ENCODE results near the gene HCN2. TPM values are rescaled to one million over a fixed set of nuclear protein-coding genes. Genes with fewer than 3 reads are reported as not detected.
"Not testable (repeated sequence)": the region's sequence is repeated elsewhere in the genome, so short reads cannot be mapped to it uniquely, and the experiment has no call there.

Gene HCN2
- total RNA-seq, 2 experiments from 2014 or later = 0.18 TPM

DNA sequence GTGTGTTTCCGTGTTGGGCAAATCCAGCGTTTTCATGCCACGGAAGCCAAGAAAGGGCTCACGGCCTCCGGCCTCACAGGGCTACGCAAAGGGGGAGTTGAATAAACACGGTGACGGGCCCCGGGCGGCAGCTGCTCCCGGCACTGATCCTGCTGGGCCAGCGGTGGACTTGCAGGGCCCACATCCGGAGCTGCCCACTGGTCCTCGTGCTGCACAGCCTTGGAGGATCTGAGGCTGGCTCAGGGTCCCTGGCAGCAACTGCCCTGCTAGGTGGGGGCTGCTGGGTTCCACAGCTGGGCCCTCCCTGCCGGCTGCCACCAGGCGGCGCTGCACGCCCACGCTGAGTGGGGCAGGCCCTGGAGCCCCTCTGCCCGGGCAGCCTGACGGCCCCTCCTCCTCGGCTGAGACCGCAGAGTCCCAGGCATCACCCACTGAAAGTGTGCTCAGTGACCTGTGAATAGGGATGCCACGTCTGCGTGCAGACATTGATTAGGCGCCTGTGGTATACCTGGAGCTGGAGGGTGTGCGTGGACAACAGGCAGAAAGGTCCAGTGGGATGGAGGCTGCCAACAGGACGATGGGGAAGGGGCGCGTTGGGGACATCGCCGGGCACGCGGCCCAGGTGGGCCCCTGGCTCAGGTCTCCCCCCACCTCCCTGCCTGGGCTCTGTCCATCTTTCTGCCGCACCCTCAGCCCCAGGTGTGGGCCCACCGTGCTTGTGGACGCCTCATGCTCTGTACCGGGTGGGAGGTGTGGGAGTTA, 5.3 kb upstream of the HCN2 start:
- intact Hi-C loops (cut with micrococcal nuclease) = loop anchor here (10.0 kb wide), 1 partner anchor 150 kb away; no protein-coding TSS in a partner anchor
- DNase-seq (peak; percentile 69), ATAC-seq (peak; percentile 69)
- H3K27me3 Mint-ChIP-seq = peaks cover 10% of the 10 kb centered on the region
- peaks cover 7% of the 10 kb centered on the region for H3K36me3 Mint-ChIP-seq (ENCODE audit: low read depth)
- CTCF ChIA-PET = interaction anchor here (0.6 to 3.1 kb wide), 19 partner anchors 8 to 385 kb away, joined by 3 to 12 read pairs (median 4); partner anchors contain the start of genes BSG, CDC34 and POLRMT
- POLR2A ChIA-PET = interaction anchor here (0.9 to 2.1 kb wide), 2 partner anchors 10 to 12 kb away, joined by 3 to 7 read pairs; partner anchors contain the start of gene BSG
- H3K9me3 Mint-ChIP-seq = no peaks in the 10 kb centered on the region
- H3K4me3 Mint-ChIP-seq = no peak overlapping the region
- TF ChIP-seq CTCF (IDR thresholded peaks at IDR 0.05) = peak; percentile 98
- peaks cover 5% of the 10 kb centered on the region for H3K4me1 Mint-ChIP-seq (ENCODE audit: low read depth)
- H3K27ac Mint-ChIP-seq = no peak overlapping the region

GRCh38 chr19:585146-585545, 4.5 kb upstream of the HCN2 start:
- not testable (repeated sequence) for H3K4me1 Mint-ChIP-seq (ENCODE audit: low read depth); DNase-seq; H3K4me3 Mint-ChIP-seq; H3K27me3 Mint-ChIP-seq; ATAC-seq; H3K9me3 Mint-ChIP-seq; H3K36me3 Mint-ChIP-seq (ENCODE audit: low read depth); H3K27ac Mint-ChIP-seq
- intact Hi-C loops (cut with micrococcal nuclease) = loop anchor here (10.0 kb wide), 1 partner anchor 150 kb away; no protein-coding TSS in a partner anchor
- POLR2A ChIA-PET = interaction anchor here (0.6 to 1.8 kb wide), 2 partner anchors 10 to 24 kb away, joined by 3 to 8 read pairs; no protein-coding TSS in a partner anchor
- CTCF ChIA-PET = interaction anchor here (1.0 to 3.1 kb wide), 7 partner anchors 9 to 152 kb away, joined by 3 to 12 read pairs (median 3); no protein-coding TSS in a partner anchor

- Mint-ChIP-seq H3K4me3 (no peak overlapping the region), H3K4me1 (ENCODE audit: low read depth) (peaks cover 5% of the 10 kb centered on the region), H3K27ac (no peak overlapping the region), H3K36me3 (ENCODE audit: low read depth) (peaks cover 7% of the 10 kb centered on the region), H3K27me3 (peaks cover 11% of the 10 kb centered on the region), H3K9me3 (no peaks in the 10 kb centered on the region)
- ATAC-seq (no peak), DNase-seq (no peak)
- ChIA-PET POLR2A (interaction anchor here (0.6 to 1.8 kb wide), 2 partner anchors 11 to 24 kb away, joined by 3 to 8 read pairs; no protein-coding TSS in a partner anchor), CTCF (interaction anchor here (1.0 to 3.1 kb wide), 5 partner anchors 9 to 152 kb away, joined by 3 to 12 read pairs (median 3); no protein-coding TSS in a partner anchor)
- intact Hi-C loops (cut with micrococcal nuclease) = loop anchor here (10.0 kb wide), 1 partner anchor 149 kb away; no protein-coding TSS in a partner anchor
- TF ChIP-seq CTCF (IDR thresholded peaks at IDR 0.05) = no peak
Measured at GRCh38 chr19:585551-586110, 4.0 kb upstream of the HCN2 start.

DNA sequence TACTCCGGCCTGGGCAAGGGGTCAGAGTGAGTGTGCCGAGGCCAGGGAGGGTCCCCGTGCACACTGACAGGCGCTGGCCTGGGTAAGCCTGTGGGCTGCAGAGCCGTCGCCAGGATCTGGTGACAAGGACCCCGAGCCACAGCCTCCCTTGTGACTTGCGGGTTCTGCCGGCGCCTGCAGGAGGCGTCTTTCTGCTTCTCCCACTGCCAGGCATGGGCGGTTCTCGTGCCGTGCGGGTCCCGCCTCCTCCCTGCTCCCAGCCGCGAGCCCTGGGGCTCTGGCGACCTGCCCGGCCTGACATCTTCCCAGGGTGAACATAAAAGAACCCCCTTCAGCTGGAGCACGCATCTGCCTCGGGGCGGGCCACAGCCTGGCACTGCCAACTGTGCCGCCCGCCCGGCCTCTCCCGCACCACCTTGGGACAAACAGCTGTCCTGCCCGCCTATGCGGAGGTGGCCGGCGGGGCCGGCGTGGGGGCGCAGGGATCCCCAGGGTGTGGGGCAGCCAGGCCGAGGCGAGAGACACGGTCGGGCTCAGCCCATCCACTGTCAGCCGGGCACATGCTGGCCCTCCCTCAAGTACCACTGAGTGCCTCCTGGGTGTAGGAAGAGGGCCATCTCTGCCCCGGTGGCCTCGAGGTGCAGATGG, 1.5 kb upstream of the HCN2 start:
- TF ChIP-seq CTCF (IDR thresholded peaks at IDR 0.05) = peak; percentile 58
- intact Hi-C loops (cut with micrococcal nuclease) = loop anchor here (10.0 kb wide), 1 partner anchor 147 kb away; no protein-coding TSS in a partner anchor
- peaks cover 5% of the 10 kb centered on the region for H3K4me1 Mint-ChIP-seq (ENCODE audit: low read depth)
- no peak overlapping the region for H3K27ac Mint-ChIP-seq
- DNase-seq = peak; percentile 84
- CTCF ChIA-PET = interaction anchor here (0.8 to 1.0 kb wide), 3 partner anchors 10 to 72 kb away, joined by 3 to 4 read pairs (median 3); no protein-coding TSS in a partner anchor
- H3K27me3 Mint-ChIP-seq = peaks cover 21% of the 10 kb centered on the region
- H3K36me3 Mint-ChIP-seq (ENCODE audit: low read depth) = no peaks in the 10 kb centered on the region
- H3K4me3 Mint-ChIP-seq = no peak overlapping the region
- peak; percentile 80 for ATAC-seq
- POLR2A ChIA-PET = interaction anchor here (1.1 kb wide), 1 partner anchor 44 kb away, joined by 3 read pairs; no protein-coding TSS in a partner anchor
- H3K9me3 Mint-ChIP-seq = no peaks in the 10 kb centered on the region
